Trophoblast cell (in vitro differentiated cells and primary cell): Measurements from ENCODE around the gene MFNG.

Source experiments
- DNase-seq, 2 donors: peaks; one replicate each; pipeline ENCODE4 v3.0.0-alpha.2; 2016
- H2AFZ ChIP-seq: 2 replicates; pipeline ENCODE4 v1.6.1; 2013; ENCODE audit warnings: low read length, moderate library complexity, mild to moderate bottlenecking; ENCODE audit not compliant: insufficient read depth, poor library complexity
- H2AK5ac ChIP-seq: 2 replicates; pipeline ENCODE4 v1.6.1; 2013; ENCODE audit warnings: mild to moderate bottlenecking, low read length
- H2BK120ac ChIP-seq: 2 replicates; pipeline ENCODE4 v1.6.1; 2013; ENCODE audit warnings: low read length, mild to moderate bottlenecking, moderate library complexity; ENCODE audit not compliant: insufficient read depth, poor library complexity
- H2BK12ac ChIP-seq: 2 replicates; pipeline ENCODE4 v1.6.1; 2013; ENCODE audit warnings: mild to moderate bottlenecking, low read length, moderate library complexity
- H2BK5ac ChIP-seq: 2 replicates; pipeline ENCODE4 v1.6.1; 2013; ENCODE audit warnings: low read length, low read depth, moderate library complexity, mild to moderate bottlenecking; ENCODE audit not compliant: poor library complexity
- H3K14ac ChIP-seq: 2 replicates; pipeline ENCODE4 v1.6.1; 2013; ENCODE audit warnings: mild to moderate bottlenecking, low read length
- H3K18ac ChIP-seq: 2 replicates; pipeline ENCODE4 v1.6.1; 2013; ENCODE audit warnings: mild to moderate bottlenecking, low read length
- H3K23ac ChIP-seq: 2 replicates; pipeline ENCODE4 v1.6.1; 2013; ENCODE audit warnings: low read length
- H3K27ac ChIP-seq: 2 replicates; pipeline ENCODE4 v1.5.1; 2013; ENCODE audit warnings: low read depth, mild to moderate bottlenecking, inconsistent platforms, low read length, moderate library complexity
- H3K27me3 ChIP-seq: 2 replicates; pipeline ENCODE4 v1.6.1; 2013; ENCODE audit warnings: inconsistent platforms, mild to moderate bottlenecking, low read length, moderate library complexity; ENCODE audit not compliant: insufficient read depth
- H3K36me3 ChIP-seq, 2 experiments: 1 replicate in 1 of 2; 2 replicates in 1 of 2; pipeline ENCODE4 v1.6.1; 2013; ENCODE audit warnings: low read length in 2 of 2, mild to moderate bottlenecking in 2 of 2, moderate library complexity in 1 of 2; ENCODE audit not compliant: insufficient read depth in 2 of 2, control insufficient read depth in 1 of 2
- H3K4ac ChIP-seq: 2 replicates; pipeline ENCODE4 v1.6.1; 2013; ENCODE audit warnings: low read depth, mild to moderate bottlenecking, low read length, moderate library complexity
- H3K4me1 ChIP-seq, 2 experiments: 1 replicate in 1 of 2; 2 replicates in 1 of 2; pipeline ENCODE4 v1.6.1; 2013; ENCODE audit warnings: low read length in 2 of 2, mild to moderate bottlenecking in 2 of 2, moderate library complexity in 1 of 2; ENCODE audit not compliant: insufficient read depth in 2 of 2, control insufficient read depth in 1 of 2
- H3K4me2 ChIP-seq: 2 replicates; pipeline ENCODE4 v1.6.1; 2013; ENCODE audit warnings: inconsistent platforms, mild to moderate bottlenecking, low read length, moderate library complexity
- H3K4me3 ChIP-seq: 2 replicates; pipeline ENCODE4 v1.5.1; 2013; ENCODE audit warnings: mild to moderate bottlenecking, low read depth, low read length, inconsistent platforms
- H3K79me1 ChIP-seq: one replicate; pipeline ENCODE4 v1.6.1; 2013; ENCODE audit warnings: low read length
- H3K79me2 ChIP-seq: 2 replicates; pipeline ENCODE4 v1.6.1; 2013; ENCODE audit warnings: low read length, mild to moderate bottlenecking; ENCODE audit not compliant: control insufficient read depth, insufficient read depth, poor library complexity
- H3K9ac ChIP-seq: 2 replicates; pipeline ENCODE4 v1.6.1; 2013; ENCODE audit warnings: mild to moderate bottlenecking, low read length
- H3K9me3 ChIP-seq: 2 replicates; pipeline ENCODE4 v1.6.1; 2013; ENCODE audit warnings: low read depth, mild to moderate bottlenecking, control low read depth, inconsistent platforms, low read length; ENCODE audit not compliant: insufficient read depth
- H4K12ac ChIP-seq: 2 replicates; pipeline ENCODE4 v1.6.1; 2013; ENCODE audit warnings: low read depth, mild to moderate bottlenecking, low read length, moderate library complexity
- H4K8ac ChIP-seq: 2 replicates; pipeline ENCODE4 v1.6.1; 2013; ENCODE audit warnings: low read depth, mild to moderate bottlenecking, low read length, moderate library complexity
- H4K91ac ChIP-seq: one replicate; pipeline ENCODE4 v1.6.1; 2013; ENCODE audit warnings: low read depth, mild to moderate bottlenecking, low read length, moderate library complexity
- WGBS: extraction: QIAGEN DNeasy Blood & Tissue Kit; methylation state at CpG from one replicate; pipeline ENCODE4 v1.1.7; 2013; ENCODE audit warnings: missing lambda C conversion rate; ENCODE audit not compliant: insufficient read length, insufficient coverage; ENCODE audit errors: extremely low coverage; 5-methylcytosine and 5-hydroxymethylcytosine counted together

Gene MFNG

DNA sequence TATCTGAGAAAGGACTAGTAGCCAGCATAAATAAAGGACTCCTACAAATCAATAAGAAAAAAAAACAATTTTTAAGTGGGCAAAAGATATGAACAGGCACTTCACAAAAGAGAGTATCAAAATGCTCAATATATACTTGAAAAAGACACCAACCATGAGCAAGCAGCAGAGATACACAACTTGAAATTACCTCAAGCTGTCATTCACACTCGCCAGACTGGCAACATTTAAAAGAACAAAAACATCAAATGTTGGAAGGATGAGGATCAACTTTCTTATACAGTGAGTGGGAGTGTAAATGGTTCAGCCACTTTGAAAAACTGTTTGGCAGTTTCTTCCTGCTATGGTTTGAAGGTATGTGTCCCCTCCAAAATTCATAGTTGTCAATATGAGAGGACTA is 35.0 kb downstream of the MFNG start:
- no CpG with 5 or more reads among the region's 1 CpG for WGBS
- H3K79me1 ChIP-seq: no peaks in the 10 kb centered on the region
- H3K27ac ChIP-seq: no peak overlapping the region
- H2AK5ac ChIP-seq: no peak overlapping the region
- H3K18ac ChIP-seq: no peak overlapping the region
- H3K14ac ChIP-seq: no peak overlapping the region
- no peak overlapping the region for H4K91ac ChIP-seq
- DNase-seq: no peak
- H2BK12ac ChIP-seq: no peak overlapping the region
- H3K4me1 ChIP-seq: no peaks in the 10 kb centered on the region
- H3K9me3 ChIP-seq: no peaks in the 10 kb centered on the region
- no peak overlapping the region for H4K8ac ChIP-seq
- H3K4me2 ChIP-seq: no peak overlapping the region
- no peak overlapping the region for H3K4ac ChIP-seq
- no peak overlapping the region for H4K12ac ChIP-seq
- H3K27me3 ChIP-seq: no peaks in the 10 kb centered on the region
- H2BK120ac ChIP-seq: no peak overlapping the region
- H2AFZ ChIP-seq: no peak overlapping the region
- no peak overlapping the region for H3K9ac ChIP-seq
- H3K36me3 ChIP-seq: no peaks in the 10 kb centered on the region
- H3K23ac ChIP-seq: no peak overlapping the region
- no peak overlapping the region for H3K4me3 ChIP-seq
- no peak overlapping the region for H2BK5ac ChIP-seq
- no peaks in the 10 kb centered on the region for H3K79me2 ChIP-seq

DNA sequence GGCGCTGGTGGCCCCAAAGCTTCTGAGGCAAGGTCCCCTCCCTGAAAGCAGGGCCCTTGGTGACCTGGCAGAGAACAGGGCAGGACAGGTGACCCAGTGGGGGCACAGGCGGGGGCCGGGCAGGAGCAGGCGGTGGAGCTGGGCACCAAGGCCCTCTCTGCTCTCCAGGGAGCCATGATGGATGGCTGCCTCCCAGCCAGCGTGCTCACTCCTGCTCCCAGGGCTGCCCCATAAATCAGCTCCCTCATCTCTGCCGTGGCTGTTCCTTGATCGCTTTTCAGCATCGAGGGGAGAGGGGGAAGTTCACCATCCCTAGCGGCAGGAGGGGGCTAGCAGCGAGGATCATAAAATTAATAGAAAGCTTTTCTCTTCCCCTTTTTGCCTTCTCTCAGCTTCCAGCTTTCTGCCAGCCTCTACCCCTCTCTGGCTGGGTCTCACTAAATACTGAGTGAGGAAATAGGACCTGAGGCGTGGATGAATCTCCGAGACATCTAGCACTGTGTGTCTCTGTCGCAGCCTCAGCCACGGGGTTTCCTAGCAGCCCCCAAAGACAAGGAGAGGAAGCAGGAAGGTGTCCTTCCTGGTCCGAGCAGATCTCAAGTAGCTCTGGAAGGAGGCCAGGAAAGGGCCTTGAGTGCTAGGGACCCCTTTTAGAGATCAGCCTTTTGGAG is 36.7 kb downstream of the MFNG start:
- H3K27me3 ChIP-seq: no peaks in the 10 kb centered on the region
- H3K4me3 ChIP-seq: no peak overlapping the region
- H3K4me1 ChIP-seq: no peaks in the 10 kb centered on the region
- no peak overlapping the region for H3K27ac ChIP-seq
- no CpG with 5 or more reads among the region's 15 CpGs for WGBS
- no peak overlapping the region for H3K23ac ChIP-seq
- H3K4me2 ChIP-seq: no peak overlapping the region
- H4K91ac ChIP-seq: no peak overlapping the region
- H3K18ac ChIP-seq: no peak overlapping the region
- H4K12ac ChIP-seq: no peak overlapping the region
- H3K9ac ChIP-seq: no peak overlapping the region
- no peak overlapping the region for H3K4ac ChIP-seq
- no peaks in the 10 kb centered on the region for H3K36me3 ChIP-seq
- H2BK5ac ChIP-seq: no peak overlapping the region
- no peak overlapping the region for H2BK120ac ChIP-seq
- H3K79me2 ChIP-seq: no peaks in the 10 kb centered on the region
- no peak overlapping the region for H3K14ac ChIP-seq
- H2BK12ac ChIP-seq: no peak overlapping the region
- H3K9me3 ChIP-seq: no peaks in the 10 kb centered on the region
- no peak overlapping the region for H2AFZ ChIP-seq
- H3K79me1 ChIP-seq: no peaks in the 10 kb centered on the region
- no peak for DNase-seq
- H2AK5ac ChIP-seq: no peak overlapping the region
- H4K8ac ChIP-seq: no peak overlapping the region

DNA sequence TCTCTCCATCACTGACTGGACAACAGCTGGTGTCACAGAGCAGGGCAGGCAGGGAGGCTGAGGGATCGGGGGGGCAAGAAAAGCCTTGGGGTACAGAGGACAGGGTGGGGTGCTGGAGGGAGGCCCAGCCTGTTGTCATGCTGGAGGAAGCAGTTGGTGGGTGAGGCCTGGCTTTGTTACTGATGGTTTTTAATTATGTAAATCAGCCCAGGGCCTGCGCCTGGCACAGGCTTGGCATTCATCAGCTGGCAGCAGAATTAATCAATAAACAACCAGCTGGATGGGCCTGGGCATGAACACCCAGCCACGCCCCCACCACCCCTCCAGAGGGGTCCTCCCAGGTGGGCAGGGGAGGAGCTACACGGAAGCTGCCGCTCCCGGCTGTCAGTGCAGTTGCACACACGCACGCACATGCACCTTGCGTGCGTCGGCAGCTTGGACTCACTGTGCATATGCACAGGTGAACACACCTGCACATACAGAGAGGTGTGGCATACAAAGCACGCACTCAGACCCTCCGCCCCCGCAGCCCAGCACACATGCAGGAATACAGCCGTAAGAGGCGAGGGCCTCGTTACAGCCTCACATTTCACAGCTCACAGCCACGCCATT is 37.6 kb downstream of the MFNG start:
- Histone ChIP-seq H3K18ac (no peak overlapping the region), H3K23ac (no peak overlapping the region), H3K4me2 (no peak overlapping the region), H2BK12ac (no peak overlapping the region), H3K9ac (no peak overlapping the region), H4K12ac (no peak overlapping the region), H4K91ac (no peak overlapping the region), H3K4me1 (no peaks in the 10 kb centered on the region), H3K27ac (no peak overlapping the region), H3K27me3 (no peaks in the 10 kb centered on the region), H3K79me2 (no peaks in the 10 kb centered on the region), H3K14ac (no peak overlapping the region), H2BK5ac (no peak overlapping the region), H3K9me3 (no peaks in the 10 kb centered on the region), H2AFZ (no peak overlapping the region), H3K4me3 (no peak overlapping the region), H2BK120ac (no peak overlapping the region), H4K8ac (no peak overlapping the region), H2AK5ac (no peak overlapping the region), H3K4ac (no peak overlapping the region), H3K79me1 (no peaks in the 10 kb centered on the region), H3K36me3 (no peaks in the 10 kb centered on the region)
- no CpG with 5 or more reads among the region's 18 CpGs for WGBS
- no peak for DNase-seq

DNA sequence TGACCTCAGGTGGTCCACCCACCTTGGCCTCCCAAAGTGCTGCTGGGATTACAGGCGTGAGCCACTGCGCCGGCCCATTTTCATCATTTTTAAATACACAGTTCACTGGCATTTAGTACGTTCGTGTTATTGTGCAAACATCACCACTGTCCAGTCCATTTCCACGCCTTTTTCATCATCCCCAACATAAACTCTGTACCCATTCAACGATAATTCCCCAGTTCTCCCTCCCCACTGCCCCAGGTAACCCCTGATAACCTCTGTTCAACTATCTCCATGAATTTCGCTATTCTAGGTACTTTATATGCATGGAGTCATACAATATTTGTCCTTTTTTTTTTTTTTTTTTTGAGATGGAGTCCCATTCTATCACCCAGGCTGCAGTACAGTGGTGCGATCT is 40.7 kb downstream of the MFNG start:
- no peak overlapping the region for H4K12ac ChIP-seq
- H4K91ac ChIP-seq: no peak overlapping the region
- no peak overlapping the region for H3K4ac ChIP-seq
- H2BK5ac ChIP-seq: no peak overlapping the region
- H2AK5ac ChIP-seq: no peak overlapping the region
- H3K9me3 ChIP-seq: peaks cover 4% of the 10 kb centered on the region
- H3K4me1 ChIP-seq: no peaks in the 10 kb centered on the region
- no peaks in the 10 kb centered on the region for H3K79me2 ChIP-seq
- no peaks in the 10 kb centered on the region for H3K27me3 ChIP-seq
- H3K4me2 ChIP-seq: no peak overlapping the region
- H3K79me1 ChIP-seq: no peaks in the 10 kb centered on the region
- DNase-seq: no peak
- H2BK120ac ChIP-seq: no peak overlapping the region
- H4K8ac ChIP-seq: no peak overlapping the region
- no peak overlapping the region for H3K23ac ChIP-seq
- no peak overlapping the region for H3K18ac ChIP-seq
- no peak overlapping the region for H3K27ac ChIP-seq
- H2BK12ac ChIP-seq: no peak overlapping the region
- 100% methylated on average over 2 of the region's 9 CpGs for WGBS
- no peaks in the 10 kb centered on the region for H3K36me3 ChIP-seq
- H3K4me3 ChIP-seq: no peak overlapping the region
- no peak overlapping the region for H2AFZ ChIP-seq
- H3K9ac ChIP-seq: no peak overlapping the region
- no peak overlapping the region for H3K14ac ChIP-seq
